ENCODE measurements around the gene IFT122. TPM values are rescaled to one million over a fixed set of nuclear protein-coding genes. Genes with fewer than 3 reads are reported as not detected.

Gene IFT122
- total RNA-seq, 2 experiments from 2014 or later, result 21.6 to 37.0 TPM

DNA sequence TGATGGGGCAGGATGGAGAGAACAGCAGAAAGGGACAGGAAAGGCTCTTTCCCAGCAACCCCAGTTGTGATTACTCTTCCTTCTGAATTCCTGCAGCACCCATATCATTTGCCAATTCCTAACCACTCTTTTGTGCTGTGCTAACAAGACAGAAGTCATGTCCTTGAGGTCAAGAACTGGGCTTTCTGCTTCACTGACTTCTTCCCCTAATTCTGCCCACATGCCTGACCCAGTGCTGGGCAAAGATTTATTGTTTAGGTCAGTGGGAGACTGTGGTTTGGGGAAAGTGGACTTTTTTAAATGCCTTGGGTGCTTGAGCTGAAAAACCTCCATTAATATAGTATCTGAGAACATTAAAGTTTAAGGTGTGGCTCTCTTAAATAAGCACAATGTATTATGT lies 7.4 kb upstream of the IFT122 start:
- no peak for TF ChIP-seq EZH2phosphoT487 (IDR thresholded peaks at IDR 0.05; ENCODE audit: borderline replicate concordance, low read depth, low read length)
- TF ChIP-seq, protein P1, sequence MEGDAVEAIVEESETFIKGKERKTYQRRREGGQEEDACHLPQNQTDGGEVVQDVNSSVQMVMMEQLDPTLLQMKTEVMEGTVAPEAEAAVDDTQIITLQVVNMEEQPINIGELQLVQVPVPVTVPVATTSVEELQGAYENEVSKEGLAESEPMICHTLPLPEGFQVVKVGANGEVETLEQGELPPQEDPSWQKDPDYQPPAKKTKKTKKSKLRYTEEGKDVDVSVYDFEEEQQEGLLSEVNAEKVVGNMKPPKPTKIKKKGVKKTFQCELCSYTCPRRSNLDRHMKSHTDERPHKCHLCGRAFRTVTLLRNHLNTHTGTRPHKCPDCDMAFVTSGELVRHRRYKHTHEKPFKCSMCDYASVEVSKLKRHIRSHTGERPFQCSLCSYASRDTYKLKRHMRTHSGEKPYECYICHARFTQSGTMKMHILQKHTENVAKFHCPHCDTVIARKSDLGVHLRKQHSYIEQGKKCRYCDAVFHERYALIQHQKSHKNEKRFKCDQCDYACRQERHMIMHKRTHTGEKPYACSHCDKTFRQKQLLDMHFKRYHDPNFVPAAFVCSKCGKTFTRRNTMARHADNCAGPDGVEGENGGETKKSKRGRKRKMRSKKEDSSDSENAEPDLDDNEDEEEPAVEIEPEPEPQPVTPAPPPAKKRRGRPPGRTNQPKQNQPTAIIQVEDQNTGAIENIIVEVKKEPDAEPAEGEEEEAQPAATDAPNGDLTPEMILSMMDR (conservative IDR thresholded peaks at IDR 0.05; ENCODE audit: low read length), result no peak
- intact Hi-C loops (cut with micrococcal nuclease; ENCODE audit: unreplicated experiment), result no loop called here
- Histone ChIP-seq H4K20me1 (ENCODE audit: insufficient read depth, low read length) (no peaks in the 10 kb centered on the region), H3K27ac (ENCODE audit: low read depth, low read length, poor library complexity, severe bottlenecking) (no peak overlapping the region), H3K4me2 (ENCODE audit: low read length) (no peak overlapping the region), H3K4me3 (ENCODE audit: low read depth, low read length, poor library complexity, severe bottlenecking) (no peak overlapping the region), H3K79me2 (ENCODE audit: insufficient read depth, low read depth, low read length) (peaks cover 41% of the 10 kb centered on the region), H2AFZ (ENCODE audit: low read length) (no peak overlapping the region), H3K9me3 (ENCODE audit: low read length) (no peaks in the 10 kb centered on the region), H3K4me1 (ENCODE audit: insufficient read depth, low read length, poor library complexity, severe bottlenecking) (peaks cover 52% of the 10 kb centered on the region), H3K36me3 (ENCODE audit: insufficient read depth, low read length) (peaks cover 100% of the 10 kb centered on the region), H3K9me2 (ENCODE audit: insufficient read depth, low read length) (no peaks in the 10 kb centered on the region)
- DNase-seq (ENCODE audit: low spot score), result no peak
- no TSS peak for BruUV-seq (replicated peaks)
- CTCF ChIA-PET (ENCODE audit: unreplicated experiment), result interaction anchor here (0.6 kb wide), 1 partner anchor 27 kb away, joined by 3 read pairs; no protein-coding TSS in a partner anchor
- POLR2A ChIA-PET, result interaction anchor here (1.5 to 6.8 kb wide), 2 partner anchors 8 to 34 kb away, joined by 7 to 54 read pairs; partner anchors contain the start of genes IFT122 and MBD4

DNA sequence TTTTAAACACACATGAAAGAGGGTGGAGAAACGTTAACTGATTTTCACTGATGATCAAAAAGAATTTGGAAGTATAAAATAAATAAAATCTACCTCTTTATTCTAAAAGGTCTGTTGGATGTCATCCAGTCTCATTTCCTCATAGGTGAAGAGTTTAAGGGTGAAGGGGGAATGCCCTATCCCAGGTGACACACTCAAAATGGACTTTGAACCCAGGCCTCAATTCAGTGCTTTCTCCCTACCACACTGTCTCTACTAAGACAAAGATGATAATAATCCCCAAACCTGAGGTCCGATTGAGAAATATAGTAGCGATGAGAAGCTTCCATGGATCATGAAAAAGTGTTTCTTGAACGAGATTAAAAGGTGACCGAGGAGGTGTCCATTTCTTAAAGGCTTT lies 6.5 kb upstream of the IFT122 start:
- Histone ChIP-seq H3K79me2 (ENCODE audit: insufficient read depth, low read depth, low read length) (peaks cover 50% of the 10 kb centered on the region), H4K20me1 (ENCODE audit: insufficient read depth, low read length) (no peaks in the 10 kb centered on the region), H3K9me3 (ENCODE audit: low read length) (no peaks in the 10 kb centered on the region), H3K4me2 (ENCODE audit: low read length) (peak overlapping the region; percentile 73), H3K4me3 (ENCODE audit: low read depth, low read length, poor library complexity, severe bottlenecking) (no peak overlapping the region), H3K27ac (ENCODE audit: low read depth, low read length, poor library complexity, severe bottlenecking) (peak overlapping the region; percentile 84), H2AFZ (ENCODE audit: low read length) (no peak overlapping the region), H3K4me1 (ENCODE audit: insufficient read depth, low read length, poor library complexity, severe bottlenecking) (peaks cover 56% of the 10 kb centered on the region), H3K36me3 (ENCODE audit: insufficient read depth, low read length) (peaks cover 100% of the 10 kb centered on the region), H3K9me2 (ENCODE audit: insufficient read depth, low read length) (no peaks in the 10 kb centered on the region)
- no peak for DNase-seq (ENCODE audit: low spot score)
- ChIA-PET POLR2A (interaction anchor here (1.4 to 1.5 kb wide), 2 partner anchors 35 to 50 kb away, joined by 4 to 7 read pairs; no protein-coding TSS in a partner anchor), CTCF (ENCODE audit: unreplicated experiment) (interaction anchor here (2.5 kb wide), 1 partner anchor 50 kb away, joined by 16 read pairs; no protein-coding TSS in a partner anchor)
- TF ChIP-seq, protein P1 (conservative IDR thresholded peaks at IDR 0.05; ENCODE audit: low read length), result no peak
- no peak for TF ChIP-seq EZH2phosphoT487 (IDR thresholded peaks at IDR 0.05; ENCODE audit: borderline replicate concordance, low read depth, low read length)
- intact Hi-C loops (cut with micrococcal nuclease; ENCODE audit: unreplicated experiment), result no loop called here
- no TSS peak for BruUV-seq (replicated peaks)

DNA sequence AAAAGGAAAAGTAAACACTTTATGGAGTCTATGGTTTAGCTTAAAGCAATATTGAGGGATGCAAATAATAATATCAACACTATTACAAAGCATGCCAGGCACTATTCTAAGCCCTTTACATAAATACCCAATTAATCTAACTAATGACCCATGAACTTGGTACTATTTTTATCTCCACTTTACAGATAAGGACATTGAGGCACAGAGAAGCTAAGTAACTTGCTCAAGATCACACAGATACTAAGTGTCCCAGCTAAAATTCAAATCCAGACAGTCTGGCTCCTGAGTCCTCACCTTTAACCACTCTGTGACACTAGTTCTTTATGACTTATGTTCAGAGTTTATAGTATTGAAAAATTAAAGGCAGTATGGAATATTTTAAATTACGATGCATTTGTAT lies 5.9 kb upstream of the IFT122 start:
- no peaks in the 10 kb centered on the region for H3K9me3 ChIP-seq (ENCODE audit: low read length)
- intact Hi-C loops (cut with micrococcal nuclease; ENCODE audit: unreplicated experiment), result loop anchor here (2.0 kb wide), 1 partner anchor 51 kb away; no protein-coding TSS in a partner anchor
- H3K27ac ChIP-seq (ENCODE audit: low read depth, low read length, poor library complexity, severe bottlenecking), result peak overlapping the region; percentile 84
- peaks cover 95% of the 10 kb centered on the region for H3K36me3 ChIP-seq (ENCODE audit: insufficient read depth, low read length)
- peaks cover 50% of the 10 kb centered on the region for H3K4me1 ChIP-seq (ENCODE audit: insufficient read depth, low read length, poor library complexity, severe bottlenecking)
- H3K4me3 ChIP-seq (ENCODE audit: low read depth, low read length, poor library complexity, severe bottlenecking), result peak overlapping the region; percentile 88
- peak overlapping the region; percentile 73 for H3K4me2 ChIP-seq (ENCODE audit: low read length)
- TF ChIP-seq, protein P1 (conservative IDR thresholded peaks at IDR 0.05; ENCODE audit: low read length), result no peak
- no peak for TF ChIP-seq EZH2phosphoT487 (IDR thresholded peaks at IDR 0.05; ENCODE audit: borderline replicate concordance, low read depth, low read length)
- H4K20me1 ChIP-seq (ENCODE audit: insufficient read depth, low read length), result no peaks in the 10 kb centered on the region
- POLR2A ChIA-PET, result interaction anchor here (1.4 to 1.7 kb wide), 3 partner anchors 35 to 118 kb away, joined by 4 to 7 read pairs (median 4); a partner anchor contains a TSS
- no peak for DNase-seq (ENCODE audit: low spot score)
- H3K9me2 ChIP-seq (ENCODE audit: insufficient read depth, low read length), result no peaks in the 10 kb centered on the region
- H3K79me2 ChIP-seq (ENCODE audit: insufficient read depth, low read depth, low read length), result peaks cover 55% of the 10 kb centered on the region
- CTCF ChIA-PET (ENCODE audit: unreplicated experiment), result interaction anchor here (2.5 kb wide), 1 partner anchor 51 kb away, joined by 16 read pairs; no protein-coding TSS in a partner anchor
- BruUV-seq (replicated peaks), result no TSS peak
- H2AFZ ChIP-seq (ENCODE audit: low read length), result no peak overlapping the region
